GM23248 (cell line): ENCODE results near the gene SCAMP2.

ENCODE experiments used
- EZH2 ChIP-seq: fragments of 200-600 bp; sonication (generic); IDR thresholded peaks from 2 replicates; pipeline ENCODE4 v1.6.1; 2018; ENCODE audit warnings: antibody characterized with exemption, mild to moderate bottlenecking; ENCODE audit not compliant: insufficient read depth, poor library complexity, severe bottlenecking
- EZH2phosphoT487 ChIP-seq: fragments of 200-600 bp; sonication (generic); IDR thresholded peaks from 2 replicates; pipeline ENCODE4 v1.6.1; 2018; ENCODE audit warnings: antibody characterized with exemption, moderate library complexity, mild to moderate bottlenecking, low read depth; ENCODE audit not compliant: insufficient read depth

DNA sequence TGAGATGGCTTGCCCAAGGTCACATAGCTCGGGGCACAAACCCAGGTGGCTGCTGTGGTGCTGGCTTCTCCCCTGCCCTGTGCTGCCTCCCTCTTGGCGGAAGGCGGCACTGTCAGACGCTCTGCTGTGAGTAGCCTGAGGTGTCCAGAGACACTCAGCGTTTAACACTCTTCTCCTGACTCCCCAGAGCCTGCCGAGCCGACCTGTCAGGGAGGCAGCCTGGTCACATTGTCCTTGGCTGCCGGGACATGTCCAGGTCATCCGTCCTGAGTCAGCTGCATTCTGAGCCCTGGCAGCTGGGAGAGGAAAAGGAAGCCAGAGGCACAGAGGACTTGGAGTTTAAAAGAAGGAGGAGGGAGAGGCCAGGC is 55.8 kb downstream of the SCAMP2 start:
- TF ChIP-seq EZH2 (no peak), EZH2phosphoT487 (no peak)
